HG02852 (cell line): Measurements from ENCODE around the gene NELL1.

Source experiments
- ATAC-seq: cut with Tn5 transposase; IDR thresholded peaks from one replicate; pipeline ENCODE4 v1.9.1; 2021; ENCODE audit warnings: mild to moderate bottlenecking, moderate library complexity; ENCODE audit not compliant: unreplicated experiment

Gene NELL1

GRCh38 chr11:21465920-21466319, 796.5 kb downstream of the NELL1 start:
- no peak for ATAC-seq

DNA sequence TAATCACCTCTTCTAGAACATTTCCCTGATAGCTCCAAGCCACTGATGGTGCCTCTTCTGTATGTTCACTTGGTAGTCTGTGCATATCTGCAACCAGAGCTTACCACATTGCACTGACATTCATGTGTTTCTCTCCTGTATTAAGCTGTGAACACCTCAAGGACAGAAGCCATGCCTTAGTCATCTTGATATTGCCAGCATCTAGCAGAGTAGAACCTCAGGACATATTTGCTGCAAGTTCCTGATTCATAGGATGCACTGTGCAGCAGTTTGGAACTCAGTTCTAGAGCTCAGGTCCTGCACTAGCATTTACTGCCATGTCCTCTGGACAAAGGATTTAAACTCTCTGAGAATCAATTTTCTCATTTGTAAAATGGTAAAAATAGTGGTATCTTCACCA, 801.1 kb downstream of the NELL1 start:
- ATAC-seq = no peak

- ATAC-seq = no peak
Measured at GRCh38 chr11:21472261-21472660, 802.9 kb downstream of the NELL1 start.

DNA sequence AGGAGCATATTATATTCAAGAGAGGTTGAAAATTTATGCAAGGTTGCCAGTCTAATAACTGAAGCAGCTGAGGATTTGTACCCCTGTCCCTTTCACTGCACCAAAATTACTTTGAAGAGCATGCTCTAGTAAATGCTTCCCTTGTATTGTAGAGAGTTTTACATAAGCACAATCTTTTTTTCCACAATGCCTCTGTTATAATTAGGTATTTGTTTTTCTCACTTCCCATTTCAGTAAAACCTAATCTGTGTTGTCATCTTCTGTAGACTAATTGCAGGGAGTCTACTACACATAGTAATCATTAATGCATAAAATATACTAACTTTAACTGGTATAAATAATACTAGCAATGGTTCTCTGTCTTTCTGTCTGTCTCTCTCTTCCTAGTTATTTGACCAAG, 805.1 kb downstream of the NELL1 start:
- ATAC-seq = no peak

GRCh38 chr11:21475276-21475675, 805.9 kb downstream of the NELL1 start:
- no peak for ATAC-seq

DNA sequence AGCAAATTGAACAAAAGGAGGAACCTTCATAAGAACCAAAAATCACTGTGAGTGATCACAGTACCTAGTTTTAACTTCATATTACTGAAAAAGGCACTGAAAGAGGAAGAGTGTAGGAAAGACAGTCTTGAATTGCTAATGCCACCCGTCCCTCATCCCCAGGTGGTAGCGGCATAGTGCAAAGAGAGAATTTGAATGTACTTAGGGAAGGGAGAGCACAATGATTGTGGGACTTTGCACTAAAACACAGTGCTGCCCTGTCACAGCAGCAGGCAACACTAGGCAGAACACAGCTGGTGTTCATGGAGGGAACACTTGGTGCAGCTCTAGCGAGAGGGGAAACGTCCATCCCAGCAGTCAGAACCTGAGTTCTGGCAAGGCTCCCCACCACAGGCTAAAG, 807.2 kb downstream of the NELL1 start:
- ATAC-seq = no peak

DNA sequence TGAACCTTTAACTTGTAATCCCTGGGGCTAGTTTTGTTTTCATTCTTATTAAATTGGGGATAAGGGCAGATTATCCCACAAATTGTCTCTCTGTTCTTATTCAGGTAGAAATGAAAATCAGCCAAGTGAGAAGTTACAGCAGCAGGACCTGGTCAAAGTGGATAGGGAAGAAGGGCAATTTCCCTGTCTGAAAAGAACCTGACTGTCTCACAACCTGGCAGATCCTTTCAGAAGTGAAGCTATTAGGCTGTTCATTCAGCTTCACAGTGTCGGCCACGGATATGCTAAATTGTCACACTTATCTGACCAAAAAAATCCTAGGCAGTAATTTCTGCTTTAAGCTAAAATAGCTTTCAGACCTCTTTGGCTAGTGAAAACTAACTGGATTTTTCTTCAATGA, 810.9 kb downstream of the NELL1 start:
- no peak for ATAC-seq

- no peak for ATAC-seq
Measured at GRCh38 chr11:21481255-21481654, 811.9 kb downstream of the NELL1 start.

GRCh38 chr11:21484039-21484438, 814.7 kb downstream of the NELL1 start:
- no peak for ATAC-seq

- no peak for ATAC-seq
Measured at GRCh38 chr11:21485006-21485405, 815.6 kb downstream of the NELL1 start.

DNA sequence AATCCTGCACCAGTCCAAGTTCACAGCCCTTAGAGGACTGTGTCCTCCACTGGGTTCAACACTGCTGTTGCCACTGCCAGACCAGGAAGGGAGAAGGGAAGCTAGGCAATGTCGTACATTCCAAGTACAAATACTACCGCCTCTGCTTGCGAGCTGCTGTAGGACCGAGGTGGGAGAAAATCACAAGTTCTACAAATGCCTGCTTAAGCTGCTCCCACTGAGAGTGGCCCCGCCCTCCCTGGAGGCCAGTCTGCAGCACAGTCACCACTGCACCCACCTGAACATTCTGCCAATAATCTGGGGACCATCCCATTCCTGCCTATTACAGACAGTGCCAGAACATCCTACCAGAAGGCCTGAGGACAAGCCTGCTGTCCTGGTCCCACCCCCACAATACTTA, 816.0 kb downstream of the NELL1 start:
- no peak for ATAC-seq

DNA sequence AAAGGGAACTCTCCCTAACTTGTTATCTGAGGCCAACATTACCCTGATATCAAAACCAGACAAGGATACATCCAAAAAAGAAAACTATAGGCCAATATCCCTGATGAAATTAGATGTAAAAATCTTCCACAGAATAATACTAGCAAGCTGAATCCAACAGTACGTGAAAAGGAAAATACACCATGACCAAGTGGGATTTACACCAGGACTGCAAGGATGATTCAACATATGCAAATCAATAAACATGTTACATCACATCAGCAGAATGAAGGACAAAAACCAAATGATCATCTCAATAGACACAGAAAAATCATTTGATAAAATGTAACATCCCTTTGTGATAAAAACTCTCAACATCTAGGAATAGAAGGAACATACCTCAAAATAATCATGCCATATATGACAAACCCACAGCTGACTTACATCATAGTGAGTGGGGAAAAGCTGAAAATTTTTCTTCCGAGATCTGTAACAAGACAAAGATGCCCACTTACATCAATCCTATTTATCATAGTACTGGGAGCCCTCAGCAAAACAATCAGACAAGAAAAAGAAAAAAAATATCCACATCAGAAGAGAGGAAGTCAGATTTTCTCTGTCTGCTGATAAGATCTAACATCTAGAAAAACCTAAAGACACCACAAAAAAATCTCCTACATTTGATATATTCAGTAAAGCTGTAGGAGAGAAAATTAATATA, 820.2 kb downstream of the NELL1 start:
- no peak for ATAC-seq

- no peak for ATAC-seq
Measured at GRCh38 chr11:21492931-21493330, 823.5 kb downstream of the NELL1 start.

- no peak for ATAC-seq
Measured at GRCh38 chr11:21494946-21495345, 825.6 kb downstream of the NELL1 start.

- ATAC-seq = no peak
Measured at GRCh38 chr11:21495879-21496278, 826.5 kb downstream of the NELL1 start.

GRCh38 chr11:21501245-21501644, 831.9 kb downstream of the NELL1 start:
- no peak for ATAC-seq

GRCh38 chr11:21505070-21505469, 835.7 kb downstream of the NELL1 start:
- no peak for ATAC-seq

GRCh38 chr11:21511835-21512440, 842.6 kb downstream of the NELL1 start:
- no peak for ATAC-seq

DNA sequence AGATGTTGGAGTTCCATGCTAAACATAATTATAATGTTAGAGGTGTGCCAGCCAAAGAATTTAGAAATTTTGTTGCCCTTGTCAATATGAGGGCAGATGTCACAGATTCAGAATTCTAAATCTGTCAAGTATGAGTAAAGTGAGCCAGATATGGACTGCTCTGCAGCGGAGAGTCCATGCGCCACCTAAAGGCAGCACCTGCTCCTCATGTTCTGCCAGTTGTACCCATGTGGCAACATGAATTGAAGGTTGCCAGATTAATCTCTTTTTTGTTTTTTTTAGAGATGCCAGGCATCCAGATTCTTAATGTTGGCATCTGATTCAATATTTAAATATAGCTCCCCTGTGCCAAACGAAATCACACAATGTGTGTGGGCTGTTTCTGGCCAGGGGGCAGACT, 844.9 kb downstream of the NELL1 start:
- ATAC-seq = no peak

DNA sequence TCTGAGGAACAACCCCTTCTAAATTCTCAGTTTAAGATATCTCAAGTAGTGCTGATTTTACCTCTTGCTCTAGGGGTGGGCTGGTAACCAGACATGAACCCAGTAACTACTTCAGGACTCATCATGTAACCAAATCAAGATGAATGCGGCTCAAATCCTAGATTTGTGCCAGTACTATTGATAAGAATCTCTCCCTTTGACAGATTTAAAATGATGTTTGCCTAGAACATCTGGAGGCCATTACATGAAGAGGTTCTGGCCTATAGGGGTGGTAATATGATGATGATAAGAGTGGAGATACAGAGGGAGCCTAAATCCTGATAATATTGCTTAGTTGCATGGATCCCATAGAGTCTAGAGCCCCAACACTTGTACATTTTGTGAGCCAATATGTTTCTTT, 850.9 kb downstream of the NELL1 start:
- ATAC-seq = no peak

DNA sequence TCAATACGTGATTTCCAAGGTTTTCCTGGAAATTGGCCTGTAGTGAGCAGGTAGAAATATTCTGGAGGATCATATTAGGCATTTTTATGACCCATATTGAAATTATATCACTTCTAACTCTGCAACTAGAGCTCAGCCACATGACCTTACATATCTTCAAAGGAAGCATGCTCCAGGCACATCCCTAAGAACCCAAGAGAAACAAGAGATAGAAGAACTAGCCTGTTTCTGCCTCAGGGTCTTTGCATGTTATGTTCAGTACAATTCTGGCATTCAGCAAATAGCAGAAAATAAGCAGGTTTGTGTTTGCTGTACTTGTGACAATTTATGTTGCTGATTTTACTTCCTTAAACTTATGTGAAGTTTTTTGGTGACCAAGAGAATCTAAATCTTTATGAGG, 859.8 kb downstream of the NELL1 start:
- ATAC-seq = no peak

DNA sequence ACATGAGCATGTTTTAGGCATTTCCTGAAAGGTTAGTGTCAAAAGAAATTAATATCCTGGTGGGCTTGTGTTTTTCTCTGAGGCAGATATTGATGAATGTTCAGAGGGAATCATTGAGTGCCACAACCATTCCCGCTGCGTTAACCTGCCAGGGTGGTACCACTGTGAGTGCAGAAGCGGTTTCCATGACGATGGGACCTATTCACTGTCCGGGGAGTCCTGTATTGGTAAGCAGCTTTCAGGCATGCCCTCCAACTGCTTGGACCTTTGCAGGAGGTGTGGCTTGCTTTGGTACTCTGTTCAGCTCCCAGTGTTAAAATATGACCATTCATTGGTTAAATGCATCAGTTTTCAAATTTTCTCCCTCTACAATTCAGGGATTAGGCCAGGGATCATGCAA, 864.9 kb downstream of the NELL1 start:
- ATAC-seq = no peak

DNA sequence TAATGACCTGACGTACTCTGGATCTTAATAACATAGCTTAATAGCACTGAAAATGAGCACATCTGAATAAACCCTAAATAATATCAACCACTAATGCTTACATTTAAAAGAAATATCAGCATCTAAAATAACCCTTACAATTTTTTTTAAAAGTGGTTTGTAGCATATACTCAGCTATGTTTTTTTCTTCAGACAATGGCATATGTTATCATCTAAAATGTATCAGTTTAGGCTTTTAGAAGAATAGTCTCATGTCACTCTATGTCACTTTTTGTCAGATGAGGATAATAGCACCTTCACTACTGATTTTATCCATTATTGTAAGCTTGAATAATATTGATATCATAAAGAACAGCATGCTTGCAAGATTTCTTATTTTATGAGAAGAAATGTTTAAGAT, 868.6 kb downstream of the NELL1 start:
- no peak for ATAC-seq
